Stimulated activated naive CD4-positive, alpha-beta T cell treated with Interleukin-2 at 50 U/mL for 16 hours (primary cell): Measurements from ENCODE around the gene BAHCC1.

Experiments
- DNase-seq: peaks from one replicate; lab custom pipeline; 2025; lab: John Stamatoyannopoulos, UW

BAHCC1 gene

GRCh38 chr17:81398176-81398831 lies 3.0 kb downstream of the BAHCC1 start:
- DNase-seq: no peak

- no peak for DNase-seq
These were observed 3.7 kb downstream of the BAHCC1 start for GRCh38 chr17:81398832-81399411.

- DNase-seq: no peak
These were observed 4.4 kb downstream of the BAHCC1 start for GRCh38 chr17:81399481-81400153.

GRCh38 chr17:81400154-81400977 lies 5.1 kb downstream of the BAHCC1 start:
- no peak for DNase-seq

- no peak for DNase-seq
These were observed 5.9 kb downstream of the BAHCC1 start for GRCh38 chr17:81400996-81401722.

DNA sequence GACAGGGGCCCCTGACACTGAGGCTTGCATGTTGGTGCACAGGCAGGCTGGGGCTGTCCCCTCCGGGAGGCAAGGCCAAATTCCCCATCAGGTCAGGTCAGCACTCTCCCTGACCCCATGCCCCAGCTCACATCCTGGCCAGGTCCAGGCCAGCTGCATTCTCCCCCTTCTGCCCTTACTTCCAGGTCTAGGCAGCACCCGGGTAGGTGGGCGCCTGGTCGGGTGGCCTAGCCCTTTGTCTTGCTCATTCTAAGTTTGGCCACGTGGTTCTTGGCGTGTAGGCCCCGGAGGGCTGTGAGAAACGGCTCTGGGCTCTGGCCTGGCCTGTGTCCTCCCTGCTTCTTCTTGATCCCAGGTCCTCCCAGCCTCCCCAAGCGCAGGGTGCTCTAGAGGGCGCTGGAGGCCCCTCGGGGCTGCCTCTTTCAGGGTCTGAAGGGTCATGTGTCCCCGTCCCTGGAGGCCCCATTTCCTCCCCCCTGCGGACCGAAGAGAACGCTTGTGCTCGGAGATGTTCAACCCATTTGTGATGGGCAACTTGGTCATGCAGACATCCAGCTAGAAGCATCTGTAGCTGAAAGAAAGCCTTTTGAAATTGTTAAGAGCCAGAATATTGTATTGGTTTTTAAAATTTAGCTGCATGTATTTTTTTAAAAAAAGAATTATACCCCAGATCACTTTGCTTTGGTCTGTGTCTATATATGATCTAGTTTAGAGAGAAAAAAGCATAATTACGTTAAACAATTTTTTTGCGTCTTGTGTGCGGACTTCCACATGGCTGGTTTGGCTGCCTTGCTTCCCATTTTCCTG lies 6.7 kb downstream of the BAHCC1 start:
- no peak for DNase-seq

- no peak for DNase-seq
These were observed 7.3 kb downstream of the BAHCC1 start for GRCh38 chr17:81402530-81402941.

- no peak for DNase-seq
These were observed 7.8 kb downstream of the BAHCC1 start for GRCh38 chr17:81402981-81403467.

- DNase-seq: no peak
These were observed 8.6 kb downstream of the BAHCC1 start for GRCh38 chr17:81403671-81404534.

GRCh38 chr17:81404558-81405165 lies 9.4 kb downstream of the BAHCC1 start:
- DNase-seq: no peak

DNA sequence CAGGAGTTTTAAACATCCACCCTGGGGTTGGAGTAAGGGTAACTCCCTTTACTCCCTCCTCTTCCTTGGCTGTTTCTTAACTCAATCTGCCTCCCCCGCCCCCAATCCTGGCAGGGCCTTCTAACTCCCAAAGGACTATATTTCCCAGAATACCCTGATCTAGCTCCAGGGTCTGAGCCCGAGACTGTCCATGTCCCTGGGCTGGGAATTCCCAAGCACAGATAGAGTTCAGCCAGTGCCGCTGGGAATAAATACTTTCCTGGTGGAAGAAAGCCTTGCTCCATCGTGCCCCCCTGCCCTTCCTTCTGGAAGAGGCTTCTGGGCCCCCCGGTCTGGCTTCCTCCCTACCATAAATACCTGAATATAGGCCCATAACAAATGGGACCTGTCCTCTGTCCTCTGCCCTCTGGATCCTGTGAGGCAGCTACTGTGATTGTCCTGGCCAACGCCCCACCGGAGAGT lies 10.2 kb downstream of the BAHCC1 start:
- DNase-seq: no peak

DNA sequence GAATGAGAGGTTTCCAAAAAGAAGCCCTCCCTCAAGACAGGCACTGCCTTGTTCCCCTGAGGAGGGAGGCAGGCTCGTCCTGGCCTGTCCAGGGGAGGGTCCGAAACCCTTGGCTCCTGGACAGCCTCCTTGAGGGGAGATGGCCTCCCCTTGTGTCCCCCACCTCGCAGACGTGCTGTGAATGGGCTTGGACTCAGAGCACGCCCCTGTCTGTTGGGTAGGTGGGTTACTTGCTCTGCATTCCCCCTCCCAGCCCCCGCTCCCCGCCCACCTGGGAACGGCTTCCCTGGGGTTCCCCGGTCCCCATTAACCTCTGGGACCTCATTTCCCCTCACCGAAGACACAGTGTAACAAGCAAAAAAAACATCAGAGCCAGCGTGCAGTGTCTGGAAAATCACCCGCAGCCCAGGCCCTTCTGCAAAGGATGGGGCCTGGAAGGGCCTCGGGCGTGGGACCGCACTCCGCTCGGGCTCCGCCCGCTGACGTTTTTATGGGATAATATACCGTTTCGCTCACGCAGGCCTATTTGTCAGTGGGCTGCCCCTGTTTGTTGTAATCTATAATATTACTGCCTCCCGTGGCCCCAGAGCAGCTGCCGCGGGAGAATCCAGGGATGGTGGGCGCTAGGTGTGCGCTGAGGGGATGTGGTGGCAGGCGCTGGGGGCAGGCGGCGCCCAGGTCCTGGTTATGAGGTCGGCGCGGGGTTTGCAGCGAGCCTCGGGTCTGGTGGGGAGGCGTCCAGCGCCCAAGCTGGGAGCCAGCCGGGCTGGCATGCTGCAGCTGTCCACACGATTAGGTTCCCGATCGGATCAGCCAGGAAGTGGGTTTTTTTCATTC lies 11.1 kb downstream of the BAHCC1 start:
- DNase-seq: no peak

DNA sequence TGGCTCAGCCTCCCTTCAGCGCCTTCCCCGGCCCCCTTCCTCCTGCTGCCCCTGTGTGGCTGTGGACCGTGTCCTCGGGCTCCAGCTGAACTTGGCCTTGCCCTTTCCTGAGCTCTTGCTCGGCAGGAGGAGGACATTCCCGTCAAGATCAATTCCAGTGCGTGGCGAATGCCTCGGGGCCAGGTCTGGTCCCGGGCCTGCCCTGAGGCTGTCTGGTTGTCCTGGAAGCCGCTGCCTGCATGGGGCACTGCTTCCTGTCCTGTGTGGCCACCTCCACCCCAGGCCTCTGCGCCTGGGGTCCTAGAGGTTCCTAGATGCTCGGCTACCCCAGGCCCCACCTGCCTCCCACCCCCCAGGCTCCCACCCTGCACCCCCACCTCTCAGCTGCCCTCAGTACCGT lies 12.8 kb downstream of the BAHCC1 start:
- no peak for DNase-seq

- DNase-seq: no peak
These were observed 14.1 kb downstream of the BAHCC1 start for GRCh38 chr17:81409190-81409935.

GRCh38 chr17:81410852-81411251 lies 15.6 kb downstream of the BAHCC1 start:
- no peak for DNase-seq

DNA sequence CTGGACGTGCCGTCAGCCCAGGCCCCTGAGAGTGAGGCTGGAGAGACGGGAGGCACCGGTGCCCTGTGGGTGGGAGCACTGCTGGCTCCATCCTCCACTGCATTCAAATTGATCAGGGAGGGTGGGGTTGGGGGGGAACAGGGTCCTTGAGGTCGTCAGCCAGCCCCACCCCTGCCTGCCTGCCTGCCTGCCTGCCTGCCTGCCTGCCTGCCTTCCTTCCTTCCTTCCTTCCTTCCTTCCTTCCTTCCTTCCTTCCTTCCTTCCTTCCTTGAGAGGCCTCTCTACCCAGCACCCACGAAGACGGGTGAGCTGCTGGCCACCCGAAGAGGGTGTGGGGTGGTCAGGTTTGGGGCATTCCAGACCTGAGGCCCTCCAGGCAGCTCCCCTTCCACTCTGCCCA lies 16.0 kb downstream of the BAHCC1 start:
- no peak for DNase-seq

DNA sequence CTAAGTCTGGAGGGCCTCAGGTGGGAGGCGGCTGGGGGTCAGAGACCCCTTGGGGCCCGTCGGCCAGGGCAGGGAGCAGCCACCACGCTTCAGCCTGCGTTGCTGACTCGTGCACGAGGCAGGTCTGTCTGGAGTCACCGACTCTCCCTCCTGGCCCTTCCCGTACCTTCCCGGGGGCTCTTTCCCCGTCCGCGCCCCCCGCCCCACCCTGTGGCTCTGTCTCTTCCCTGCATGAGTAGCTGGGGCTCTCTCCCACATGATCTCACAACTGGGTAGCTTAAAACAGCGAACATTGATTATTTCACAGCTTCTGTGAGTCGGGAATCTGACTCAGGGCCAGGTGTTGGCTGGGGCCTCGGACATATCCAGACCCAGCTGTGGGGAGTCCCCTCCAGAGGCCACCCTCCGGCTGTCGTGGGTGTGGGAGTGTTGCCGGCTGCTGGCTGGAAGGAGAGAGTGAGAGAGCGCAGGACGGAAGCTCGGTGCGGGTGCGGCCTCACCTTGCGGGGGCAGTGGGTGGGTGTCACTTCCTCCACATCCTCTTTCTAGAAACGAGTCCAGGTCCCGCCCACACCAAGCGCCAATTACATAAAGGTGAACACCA lies 17.3 kb downstream of the BAHCC1 start:
- peak; percentile 49 for DNase-seq
